GM19452 (cell line): Measurements from ENCODE around the gene SLC6A12.
"Not testable (repeated sequence)": the region's sequence is repeated elsewhere in the genome, so short reads cannot be mapped to it uniquely, and the experiment has no call there.

Experiments used
- ATAC-seq: cut with Tn5 transposase; IDR thresholded peaks from one replicate; pipeline ENCODE4 v1.9.1; 2021; ENCODE audit not compliant: unreplicated experiment

Gene SLC6A12

GRCh38 chr12:198705-199104 lies 15.3 kb downstream of the SLC6A12 start:
- ATAC-seq = no peak

DNA sequence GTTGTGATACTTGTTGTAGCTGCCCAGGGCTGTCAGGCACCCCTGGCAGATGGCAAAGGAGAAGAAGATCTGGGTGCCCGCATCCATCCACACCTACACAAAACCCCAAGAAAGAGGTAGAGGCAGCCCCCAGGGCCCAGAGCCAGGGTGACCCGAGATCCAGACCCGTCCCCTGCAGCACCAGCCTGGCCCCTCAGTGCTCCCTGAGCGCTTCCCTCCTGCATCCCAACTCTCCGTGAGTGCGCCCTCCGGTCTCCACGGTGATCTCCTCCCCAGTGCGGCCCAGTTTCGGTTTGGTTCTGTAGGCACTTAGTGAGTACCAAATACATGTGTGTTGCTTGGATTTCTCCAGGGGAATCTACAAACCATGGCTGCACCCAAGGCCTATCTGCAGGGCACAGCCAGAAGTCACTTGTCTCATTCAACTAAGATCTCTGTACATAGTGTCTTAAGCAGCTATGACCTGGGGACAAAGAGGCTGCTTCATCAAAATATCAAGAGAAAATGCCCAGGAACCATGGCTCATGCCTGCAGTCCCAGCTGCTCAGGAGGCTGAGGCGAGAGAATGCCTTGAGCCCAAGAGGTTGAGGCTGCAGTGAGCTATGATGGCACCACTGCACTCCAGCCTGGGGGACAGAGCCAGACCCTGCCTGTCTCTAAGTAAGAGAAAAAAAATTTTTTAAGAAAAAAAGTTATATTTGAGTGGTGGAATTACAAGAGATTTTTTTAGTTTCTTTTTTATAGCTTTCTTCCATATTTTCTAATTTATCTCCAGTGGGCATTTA lies 15.9 kb downstream of the SLC6A12 start:
- ATAC-seq = no peak

DNA sequence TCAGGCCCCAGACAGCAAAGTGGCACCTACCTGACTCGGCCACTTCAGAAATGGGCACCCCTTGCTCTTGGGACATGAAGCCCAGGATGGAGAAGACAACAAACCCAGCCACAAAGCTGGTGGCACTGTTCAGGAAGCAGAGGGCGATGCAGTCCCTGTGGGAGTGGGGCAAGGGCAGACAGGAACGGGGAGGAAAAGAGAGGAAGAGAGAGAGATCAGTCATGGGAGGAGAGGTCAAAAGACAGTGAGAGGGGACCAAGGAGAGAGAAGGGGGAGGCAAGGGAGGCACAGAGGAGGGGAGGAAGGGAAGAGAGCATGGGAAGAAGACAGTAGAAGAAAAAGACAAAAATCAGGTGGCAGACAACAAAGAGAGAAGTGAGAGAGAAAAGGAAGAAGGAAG lies 16.6 kb downstream of the SLC6A12 start:
- no peak for ATAC-seq

- ATAC-seq = no peak
These were observed 17.5 kb downstream of the SLC6A12 start for GRCh38 chr12:196436-196835.

- no peak for ATAC-seq
These were observed 18.0 kb downstream of the SLC6A12 start for GRCh38 chr12:195951-196350.

- ATAC-seq = no peak
These were observed 18.8 kb downstream of the SLC6A12 start for GRCh38 chr12:195156-195555.

DNA sequence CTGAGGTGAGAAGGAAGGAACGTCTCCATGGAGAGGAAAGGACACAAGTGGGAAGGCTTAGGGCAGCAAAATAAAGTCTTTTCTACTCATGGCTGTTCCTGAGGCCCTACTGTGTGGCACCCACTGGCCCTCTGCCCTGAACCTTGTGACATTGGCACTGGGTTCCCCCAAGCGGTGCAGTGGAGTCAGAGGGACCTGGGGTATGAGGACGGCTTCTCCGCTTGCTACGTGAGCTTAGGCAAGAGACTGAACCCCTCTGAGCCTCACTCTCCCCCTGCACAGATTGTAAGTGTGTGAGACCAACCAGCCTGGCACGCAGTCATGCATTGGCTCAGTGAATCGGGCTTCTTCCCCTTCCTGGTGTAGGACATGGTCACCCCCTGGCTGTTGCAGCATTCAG lies 19.7 kb downstream of the SLC6A12 start:
- ATAC-seq = no peak

- no peak for ATAC-seq
These were observed 20.7 kb downstream of the SLC6A12 start for GRCh38 chr12:193261-193660.

DNA sequence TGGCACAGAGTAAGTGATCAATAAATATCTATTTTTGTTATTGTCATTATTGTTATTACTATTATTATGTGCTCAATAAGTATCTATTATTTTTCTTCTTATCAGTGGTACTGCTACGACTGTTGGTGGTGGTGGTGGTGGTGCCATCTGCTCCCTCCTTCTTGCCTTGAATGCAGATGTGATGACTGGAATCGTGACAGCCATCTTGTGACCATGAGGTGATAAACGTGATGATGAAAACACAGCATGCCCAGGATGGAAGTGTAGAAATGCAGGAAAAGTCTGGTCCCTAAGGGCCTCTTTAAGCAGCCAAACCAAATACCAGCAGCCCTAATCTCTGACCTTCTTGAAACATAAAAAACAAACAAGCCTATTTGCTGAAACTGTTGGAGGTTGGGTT lies 22.4 kb downstream of the SLC6A12 start:
- ATAC-seq = no peak

- no peak for ATAC-seq
These were observed 23.1 kb downstream of the SLC6A12 start for GRCh38 chr12:190881-191280.

- no peak for ATAC-seq
These were observed 24.4 kb downstream of the SLC6A12 start for GRCh38 chr12:189622-189962.

DNA sequence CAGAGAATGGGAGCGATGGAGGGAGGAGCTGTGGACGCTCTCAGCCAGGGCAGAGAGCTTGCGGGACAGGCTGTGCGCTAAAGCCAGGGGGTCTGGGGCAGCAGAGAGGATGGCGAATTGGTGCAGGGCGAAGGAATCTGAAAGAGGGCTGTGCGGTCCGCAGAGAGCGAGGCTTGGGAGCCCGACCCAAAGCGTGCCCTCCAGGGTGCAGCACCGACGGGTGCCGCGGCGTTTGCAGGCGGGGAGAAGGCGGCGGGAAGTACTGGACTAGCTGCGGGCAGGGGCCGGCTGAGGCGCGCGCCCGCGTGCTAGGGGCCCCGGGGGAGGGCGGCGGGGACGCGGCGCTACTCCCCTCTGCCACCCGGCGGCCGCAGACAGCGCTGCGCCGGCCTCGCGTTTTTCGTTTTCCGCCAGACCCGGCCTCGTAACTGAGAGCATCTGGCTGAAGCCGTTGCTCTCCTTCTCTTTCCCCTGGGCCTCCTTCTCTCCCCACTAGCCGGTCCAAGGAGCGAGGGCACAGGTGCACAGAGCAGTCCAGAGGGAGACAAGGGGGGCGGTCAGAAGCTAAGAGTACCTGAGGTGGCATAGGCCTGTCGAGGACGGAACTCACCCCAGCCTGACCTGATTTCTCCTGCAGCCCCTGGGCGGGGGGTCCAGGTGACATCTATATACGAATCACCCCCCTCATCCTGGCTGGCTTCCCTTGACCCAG lies 24.9 kb downstream of the SLC6A12 start:
- no peak for ATAC-seq

DNA sequence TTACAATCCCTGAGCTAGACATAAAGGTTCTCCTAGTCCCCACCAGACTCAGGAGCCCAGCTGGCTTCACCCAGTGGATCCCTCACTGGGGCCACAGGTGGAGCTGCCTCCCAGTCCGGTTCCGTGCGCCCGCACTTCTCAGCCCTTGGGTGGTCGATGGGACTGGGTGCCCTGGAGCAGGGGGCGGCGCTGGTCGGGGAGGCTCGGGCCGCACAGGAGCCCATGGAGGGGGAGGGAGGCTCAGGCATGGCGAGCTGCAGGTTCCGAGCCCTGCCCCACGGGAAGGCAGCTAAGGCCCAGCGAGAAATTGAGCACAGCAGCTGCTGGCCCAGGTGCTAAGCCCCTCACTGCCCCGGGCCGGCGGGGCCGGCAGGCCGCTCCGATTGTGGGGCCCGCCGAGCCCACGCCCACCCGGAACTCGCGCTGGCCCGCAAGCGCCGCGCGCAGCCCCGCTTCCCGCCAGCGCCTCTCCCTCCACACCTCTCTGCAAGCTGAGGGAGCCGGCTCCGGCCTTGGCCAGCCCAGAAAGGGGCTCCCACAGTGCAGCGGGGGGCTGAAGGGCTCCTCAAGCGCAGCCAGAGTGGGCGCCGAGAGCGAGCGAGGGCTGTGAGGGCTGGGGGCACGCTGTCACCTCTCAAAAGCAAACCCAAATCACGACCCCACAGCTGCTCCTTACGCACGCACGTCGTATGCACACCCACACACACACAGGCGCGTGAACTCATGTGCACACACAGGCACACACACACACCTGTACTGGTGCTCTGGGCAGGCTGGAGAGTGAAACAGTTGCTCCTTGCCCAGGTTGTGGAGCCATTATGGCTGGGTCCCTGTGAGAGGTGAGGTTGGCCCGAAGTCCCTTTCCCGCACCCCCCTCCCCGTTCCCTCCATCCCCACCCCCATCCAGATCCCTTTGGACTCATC lies 25.7 kb downstream of the SLC6A12 start:
- ATAC-seq = not testable (repeated sequence)

DNA sequence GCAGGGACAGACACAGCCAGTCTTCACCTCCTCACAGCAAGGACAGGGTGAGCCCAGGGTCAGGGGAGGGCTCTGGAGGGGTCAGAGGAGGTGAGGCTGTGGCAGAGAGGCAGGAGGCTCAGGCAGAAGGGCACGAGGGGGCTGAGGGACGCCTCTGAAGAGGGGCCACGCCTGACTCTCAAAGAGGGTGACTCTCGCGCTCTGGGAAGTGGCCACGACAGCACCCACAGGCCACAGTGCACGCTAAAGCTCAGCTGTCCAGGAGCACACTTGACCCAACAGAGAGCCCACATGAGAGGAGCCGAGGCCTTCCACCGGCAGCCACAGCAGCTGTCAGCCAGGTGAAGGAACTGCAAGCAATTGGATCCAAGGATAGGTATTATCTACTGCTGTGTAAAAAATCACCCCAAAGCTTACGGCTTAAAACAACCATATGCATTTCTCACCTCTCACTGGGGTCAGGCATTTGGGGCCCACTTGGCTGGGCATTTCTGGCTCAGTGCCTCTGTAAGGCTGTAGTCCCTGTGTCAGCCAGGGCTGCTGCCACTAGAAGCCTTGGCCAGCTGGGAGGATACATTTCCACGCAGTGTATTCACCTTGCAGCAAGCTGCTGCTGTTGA lies 27.8 kb downstream of the SLC6A12 start:
- ATAC-seq = no peak

DNA sequence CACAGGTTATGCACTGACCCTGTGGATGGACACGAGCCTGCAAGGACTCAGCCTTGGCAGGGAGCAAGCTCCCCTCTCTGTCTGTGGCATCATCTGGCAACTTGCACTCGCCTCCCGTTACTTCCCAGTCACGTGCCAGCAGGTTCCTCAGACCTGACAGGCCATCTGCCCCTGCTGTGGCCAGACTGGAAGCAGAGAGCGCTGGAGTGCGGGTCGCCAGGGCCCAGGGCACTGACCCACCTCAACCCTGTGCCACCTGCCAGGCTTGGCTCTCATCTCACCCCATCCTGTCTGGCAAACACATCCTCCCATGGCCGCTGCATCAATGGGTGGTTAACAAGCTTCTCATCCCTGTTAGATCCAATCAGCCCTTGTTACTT lies 28.4 kb downstream of the SLC6A12 start:
- no peak for ATAC-seq

DNA sequence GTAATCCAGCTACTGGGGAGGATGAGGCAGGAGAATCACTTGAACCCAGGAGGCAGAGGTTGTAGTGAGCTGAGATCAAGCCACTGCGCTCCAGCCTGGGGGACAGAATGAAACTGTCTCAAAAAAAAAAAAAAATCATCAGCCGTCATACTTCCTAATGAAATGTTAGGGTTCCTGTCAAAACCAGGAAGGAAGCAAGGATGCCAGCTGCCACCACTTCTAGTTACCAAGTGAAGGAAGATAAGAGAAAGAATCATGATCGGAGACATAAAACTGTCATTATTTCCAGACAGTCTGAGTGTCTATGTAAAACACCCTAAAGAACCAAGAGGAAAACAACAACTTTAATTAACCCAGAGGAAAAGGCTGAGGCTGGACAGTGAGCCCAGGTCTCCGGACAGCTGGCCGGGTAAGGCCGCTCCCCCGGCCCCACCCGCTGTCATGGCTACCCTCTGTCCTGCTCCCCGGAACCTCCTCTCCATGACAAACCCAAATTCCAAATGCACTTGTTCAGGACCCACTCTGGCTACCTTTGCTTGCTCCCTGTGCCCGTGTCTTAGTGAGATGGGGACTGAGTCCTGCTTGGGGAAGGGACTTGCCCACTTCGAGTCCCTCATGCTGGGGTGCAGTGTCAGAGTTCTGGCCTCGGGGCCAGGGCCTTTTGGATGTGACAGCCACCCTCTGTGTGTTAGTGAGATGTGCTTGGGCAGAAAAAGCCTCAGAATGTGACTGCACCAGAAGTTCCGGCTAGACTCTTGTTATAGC lies 29.0 kb downstream of the SLC6A12 start:
- ATAC-seq = no peak

DNA sequence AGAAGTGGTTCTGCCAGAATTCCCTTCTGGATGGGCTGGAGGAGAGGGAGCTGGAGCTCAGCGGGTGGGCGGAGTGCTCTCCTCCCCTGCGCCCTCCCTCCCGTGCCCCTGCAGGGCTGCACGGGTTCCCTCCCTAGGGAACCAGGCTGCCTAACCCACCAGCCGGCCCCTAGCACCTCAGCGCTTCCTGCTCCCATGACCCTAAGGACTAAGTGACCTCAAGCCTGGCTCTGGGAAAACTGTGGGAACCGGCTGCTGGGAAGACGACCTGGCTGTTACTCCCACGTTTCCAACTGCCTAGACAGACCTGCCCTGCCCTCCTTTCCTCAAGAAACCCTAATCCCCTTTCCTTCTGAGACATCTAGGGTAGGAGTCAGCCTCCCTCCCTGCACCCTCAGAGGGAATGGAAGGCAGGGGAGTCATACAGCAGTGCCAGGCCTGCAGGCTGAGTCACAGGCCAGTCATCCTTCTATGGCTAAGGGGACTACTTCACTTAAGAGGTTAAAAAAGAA lies 31.5 kb downstream of the SLC6A12 start:
- ATAC-seq = no peak

DNA sequence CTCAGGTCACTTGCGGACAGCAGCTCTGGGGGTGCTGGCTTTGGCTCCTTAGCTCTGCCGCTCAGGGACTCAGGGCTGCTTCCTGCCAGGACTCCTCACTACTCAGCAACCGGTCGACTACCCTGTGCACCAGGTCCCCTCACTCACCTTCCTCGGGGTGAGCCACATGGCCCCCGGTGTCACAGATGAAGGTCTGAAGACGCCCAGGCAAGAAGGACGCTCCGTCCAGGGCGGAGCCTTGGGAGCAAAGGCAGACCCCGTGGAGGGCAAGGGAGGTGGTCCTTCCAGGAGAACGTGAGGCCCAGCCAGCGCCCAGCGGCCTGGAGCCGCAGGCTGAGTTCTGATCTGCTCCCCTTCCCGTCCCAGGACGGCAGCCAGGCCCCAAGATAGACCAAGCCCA lies 32.0 kb downstream of the SLC6A12 start:
- ATAC-seq = no peak

DNA sequence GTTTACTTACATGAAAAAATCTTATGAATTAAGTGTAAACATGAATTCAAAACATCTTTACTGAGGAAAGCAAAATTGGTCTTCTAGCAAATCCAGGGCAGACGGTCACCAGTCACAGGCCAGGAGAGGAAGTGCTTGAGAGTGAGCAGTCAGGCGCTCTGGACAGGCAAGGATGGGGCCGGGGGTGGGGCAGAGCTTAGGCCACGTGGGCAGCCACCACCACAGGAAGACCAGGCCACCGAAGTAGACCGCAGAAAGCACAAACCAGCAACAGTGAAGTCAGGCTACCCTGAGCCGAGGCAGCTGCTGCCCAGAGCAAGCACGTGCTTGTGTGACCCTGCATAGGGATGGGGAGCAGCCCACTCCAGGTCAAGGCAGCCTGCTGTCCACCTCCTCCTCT lies 33.5 kb downstream of the SLC6A12 start:
- no peak for ATAC-seq

GRCh38 chr12:179885-180284 lies 34.1 kb downstream of the SLC6A12 start:
- no peak for ATAC-seq
